Naive B cell (primary cell): ENCODE measurements around the gene RSBN1L. TPM values are rescaled to one million over a fixed set of nuclear protein-coding genes. Genes with fewer than 3 reads are reported as not detected.

ENCODE experiments used
- polyA plus RNA-seq, 6 donors: library from polyadenylated mRNA; unstranded; fragments of 300-500 nt; fragmentation: Illumina TruSeq; gene quantifications; one replicate each; pipeline ENCODE4 v1.2.3, GENCODE V29; 2021; ENCODE audit warnings: low read depth in 6 of 6

Gene RSBN1L
- polyA plus RNA-seq, 6 donors from 2014 or later = 4.8 to 10.1 (median 9.2) TPM

Other genes starting within 250 kb of the RSBN1L start
- 1 to 10 TPM; 1.2 to 5.6 (median 3.0) TPM for gene PTPN12, start 159.2 kb upstream of the RSBN1L start, polyA plus RNA-seq
- 10 to 100 TPM; 12.4 to 53.5 (median 29.6) TPM for gene TMEM60, start 102.0 kb downstream of the RSBN1L start, polyA plus RNA-seq
- gene PHTF2, start 102.3 kb downstream of the RSBN1L start, polyA plus RNA-seq = 10 to 100 TPM; 14.7 to 34.0 (median 23.8) TPM